Measurements from ENCODE around the gene CORO1C. TPM values are rescaled to one million over a fixed set of nuclear protein-coding genes. Genes with fewer than 3 reads are reported as not detected.

Gene CORO1C
- total RNA-seq, 1 experiment from 2014 or later, result 195 TPM

- Mint-ChIP-seq H3K4me1 (ENCODE audit: low read depth, unreplicated experiment) (peaks cover 41% of the 10 kb centered on the region), H3K36me3 (ENCODE audit: insufficient read depth, unreplicated experiment) (peaks cover 57% of the 10 kb centered on the region), H3K27me3 (ENCODE audit: insufficient read depth, unreplicated experiment) (no peaks in the 10 kb centered on the region), H3K27ac (ENCODE audit: unreplicated experiment) (peak overlapping the region; percentile 74), H3K4me3 (ENCODE audit: unreplicated experiment) (peak overlapping the region; percentile 1), H3K9me3 (ENCODE audit: unreplicated experiment) (no peaks in the 10 kb centered on the region)
- no peak for TF ChIP-seq CTCF (IDR thresholded peaks at IDR 0.05; ENCODE audit: insufficient read depth in 1 of 2, low read depth in 1 of 2, low read length in 1 of 2, severe bottlenecking in 1 of 2, unreplicated experiment in 1 of 2)
- Histone ChIP-seq H3K27me3 (replicated peaks; ENCODE audit: control insufficient read depth, insufficient read depth, low read length) (no peaks in the 10 kb centered on the region), H3K4me1 (peaks cover 26% of the 10 kb centered on the region), H3K9me3 (no peaks in the 10 kb centered on the region), H3K36me3 (ENCODE audit: control insufficient read depth, insufficient read depth, low read length) (peaks cover 1% of the 10 kb centered on the region; the same call in 1 of the 2 replicates), H3K4me3 (ENCODE audit: low read depth, low read length) (no peak overlapping the region)
- peak; percentile 43 to 65 for DNase-seq
- intact Hi-C loops (cut with micrococcal nuclease; ENCODE audit: unreplicated experiment), result loop anchor here (1.0 kb wide), 1 partner anchor 11 kb away; no protein-coding TSS in a partner anchor
- no TSS peak for BruUV-seq (replicated peaks)
- ChIA-PET CTCF (interaction anchor here (1.4 kb wide), 1 partner anchor 17 kb away, joined by 3 read pairs; no protein-coding TSS in a partner anchor), POLR2A (interaction anchor here (0.5 to 1.5 kb wide), 5 partner anchors 10 to 45 kb away, joined by 3 to 11 read pairs (median 3); no protein-coding TSS in a partner anchor)
These were observed 29.4 kb downstream of the CORO1C start for GRCh38 chr12:108701779-108702441.

- Mint-ChIP-seq H3K4me1 (ENCODE audit: low read depth, unreplicated experiment) (peaks cover 41% of the 10 kb centered on the region), H3K9me3 (ENCODE audit: unreplicated experiment) (no peaks in the 10 kb centered on the region), H3K27ac (ENCODE audit: unreplicated experiment) (no peak overlapping the region), H3K4me3 (ENCODE audit: unreplicated experiment) (no peak overlapping the region), H3K27me3 (ENCODE audit: insufficient read depth, unreplicated experiment) (no peaks in the 10 kb centered on the region), H3K36me3 (ENCODE audit: insufficient read depth, unreplicated experiment) (peaks cover 62% of the 10 kb centered on the region)
- Histone ChIP-seq H3K4me3 (ENCODE audit: low read depth, low read length) (no peak overlapping the region), H3K27me3 (replicated peaks; ENCODE audit: control insufficient read depth, insufficient read depth, low read length) (no peaks in the 10 kb centered on the region), H3K36me3 (ENCODE audit: control insufficient read depth, insufficient read depth, low read length) (peaks cover 1% of the 10 kb centered on the region; the same call in 1 of the 2 replicates), H3K4me1 (peaks cover 26% of the 10 kb centered on the region), H3K9me3 (no peaks in the 10 kb centered on the region)
- TF ChIP-seq CTCF (IDR thresholded peaks at IDR 0.05; ENCODE audit: insufficient read depth in 1 of 2, low read depth in 1 of 2, low read length in 1 of 2, severe bottlenecking in 1 of 2, unreplicated experiment in 1 of 2), result no peak
- POLR2A ChIA-PET, result interaction anchor here (0.6 to 1.5 kb wide), 3 partner anchors 8 to 30 kb away, joined by 3 to 11 read pairs (median 4); no protein-coding TSS in a partner anchor
- DNase-seq, result no peak
- BruUV-seq (replicated peaks), result no TSS peak
- intact Hi-C loops (cut with micrococcal nuclease; ENCODE audit: unreplicated experiment), result loop anchor here (1.0 kb wide), 1 partner anchor 10 kb away; no protein-coding TSS in a partner anchor
- CTCF ChIA-PET, result interaction anchor here (1.4 kb wide), 1 partner anchor 16 kb away, joined by 3 read pairs; no protein-coding TSS in a partner anchor
These were observed 30.3 kb downstream of the CORO1C start for GRCh38 chr12:108700833-108701541.

- POLR2A ChIA-PET, result no interaction called here
- Histone ChIP-seq H3K4me3 (ENCODE audit: low read depth, low read length) (no peak overlapping the region), H3K27me3 (replicated peaks; ENCODE audit: control insufficient read depth, insufficient read depth, low read length) (no peaks in the 10 kb centered on the region), H3K36me3 (ENCODE audit: control insufficient read depth, insufficient read depth, low read length) (peaks cover 1% of the 10 kb centered on the region), H3K9me3 (no peaks in the 10 kb centered on the region), H3K4me1 (peaks cover 26% of the 10 kb centered on the region)
- Mint-ChIP-seq H3K27me3 (ENCODE audit: insufficient read depth, unreplicated experiment) (no peaks in the 10 kb centered on the region), H3K27ac (ENCODE audit: unreplicated experiment) (peak overlapping the region; percentile 16), H3K4me1 (ENCODE audit: low read depth, unreplicated experiment) (peaks cover 41% of the 10 kb centered on the region), H3K9me3 (ENCODE audit: unreplicated experiment) (no peaks in the 10 kb centered on the region), H3K36me3 (ENCODE audit: insufficient read depth, unreplicated experiment) (peaks cover 66% of the 10 kb centered on the region), H3K4me3 (ENCODE audit: unreplicated experiment) (no peak overlapping the region)
- CTCF ChIA-PET, result interaction anchor here (0.7 kb wide), 1 partner anchor 1763 kb away, joined by 4 read pairs; no protein-coding TSS in a partner anchor
- DNase-seq, result no peak
- no peak for TF ChIP-seq CTCF (IDR thresholded peaks at IDR 0.05; ENCODE audit: insufficient read depth in 1 of 2, low read depth in 1 of 2, low read length in 1 of 2, severe bottlenecking in 1 of 2, unreplicated experiment in 1 of 2)
- intact Hi-C loops (cut with micrococcal nuclease; ENCODE audit: unreplicated experiment), result no loop called here
- TSS peak; percentile 6 for BruUV-seq (replicated peaks)
These were observed 31.3 kb downstream of the CORO1C start for GRCh38 chr12:108699955-108700563.

Measured in Caco-2 (cell line).